ENCODE results near the gene TCEAL5.

- TF ChIP-seq FOXM1 (IDR thresholded peaks at IDR 0.05; ENCODE audit: borderline replicate concordance) (no peak), FOXA1 (IDR thresholded peaks at IDR 0.05) (no peak), SUZ12 (IDR thresholded peaks at IDR 0.05) (no peak), TARDBP (IDR thresholded peaks at IDR 0.05) (no peak), BHLHE40 (IDR thresholded peaks at IDR 0.05; ENCODE audit: borderline replicate concordance) (no peak), SP1 (IDR thresholded peaks at IDR 0.05) (no peak), ARNT (IDR thresholded peaks at IDR 0.05) (no peak), ZNF384 (IDR thresholded peaks at IDR 0.05) (no peak), HDGF (IDR thresholded peaks at IDR 0.05; ENCODE audit: borderline replicate concordance) (no peak), L3MBTL2 (conservative IDR thresholded peaks at IDR 0.05) (no peak)
- TF ChIP-seq, protein P1, sequence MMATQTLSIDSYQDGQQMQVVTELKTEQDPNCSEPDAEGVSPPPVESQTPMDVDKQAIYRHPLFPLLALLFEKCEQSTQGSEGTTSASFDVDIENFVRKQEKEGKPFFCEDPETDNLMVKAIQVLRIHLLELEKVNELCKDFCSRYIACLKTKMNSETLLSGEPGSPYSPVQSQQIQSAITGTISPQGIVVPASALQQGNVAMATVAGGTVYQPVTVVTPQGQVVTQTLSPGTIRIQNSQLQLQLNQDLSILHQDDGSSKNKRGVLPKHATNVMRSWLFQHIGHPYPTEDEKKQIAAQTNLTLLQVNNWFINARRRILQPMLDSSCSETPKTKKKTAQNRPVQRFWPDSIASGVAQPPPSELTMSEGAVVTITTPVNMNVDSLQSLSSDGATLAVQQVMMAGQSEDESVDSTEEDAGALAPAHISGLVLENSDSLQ (IDR thresholded peaks at IDR 0.05) = no peak
These were observed 493 bp downstream of the TCEAL5 start for GRCh38 chrX:103275947-103276567.

Measured in HEK293T (cell line).